GM19467 (cell line): ENCODE measurements around the gene LRRC8C.

ENCODE experiments used
- ATAC-seq: cut with Tn5 transposase; IDR thresholded peaks from one replicate; pipeline ENCODE4 v1.9.1; 2021; ENCODE audit warnings: mild to moderate bottlenecking, moderate library complexity; ENCODE audit not compliant: unreplicated experiment

The LRRC8C gene

GRCh38 chr1:89761338-89761737, 128.4 kb downstream of the LRRC8C start:
- no peak for ATAC-seq

GRCh38 chr1:89761901-89762300, 129.0 kb downstream of the LRRC8C start:
- no peak for ATAC-seq

- ATAC-seq = no peak
These were observed 129.5 kb downstream of the LRRC8C start for GRCh38 chr1:89762386-89762778.

- peak; percentile 98 for ATAC-seq
These were observed 130.1 kb downstream of the LRRC8C start for GRCh38 chr1:89762779-89763648.

- no peak for ATAC-seq
These were observed 130.7 kb downstream of the LRRC8C start for GRCh38 chr1:89763649-89763986.

GRCh38 chr1:89765774-89766173, 132.9 kb downstream of the LRRC8C start:
- ATAC-seq = no peak

- no peak for ATAC-seq
These were observed 134.7 kb downstream of the LRRC8C start for GRCh38 chr1:89767618-89768017.
